Prostate gland (tissue), 2 donors: ENCODE results near the gene SEZ6L.

Experiments used
- POLR2A ChIP-seq: fragments of 450-650 bp; IDR thresholded peaks from one replicate; pipeline ENCODE4 v1.6.1; 2016; ENCODE audit warnings: antibody characterized with exemption, mild to moderate bottlenecking
- POLR2AphosphoS5 ChIP-seq: sonication (generic); formaldehyde crosslinking; IDR thresholded peaks from one replicate; pipeline ENCODE4 v1.6.1; 2017; ENCODE audit warnings: antibody characterized with exemption
- TF ChIP-seq, protein P1 (sequence below), 4 experiments: fragments of 200-600 bp in 2 of 4; fragments of 450-650 bp in 2 of 4; sonication (generic) in 2 of 4; IDR thresholded peaks; 1 replicate in 3 of 4; 2 replicates in 1 of 4; pipeline ENCODE4 v1.5.1; 2016 to 2019; ENCODE audit warnings: antibody characterized with exemption in 4 of 4, mild to moderate bottlenecking in 2 of 4, moderate library complexity in 2 of 4

DNA sequence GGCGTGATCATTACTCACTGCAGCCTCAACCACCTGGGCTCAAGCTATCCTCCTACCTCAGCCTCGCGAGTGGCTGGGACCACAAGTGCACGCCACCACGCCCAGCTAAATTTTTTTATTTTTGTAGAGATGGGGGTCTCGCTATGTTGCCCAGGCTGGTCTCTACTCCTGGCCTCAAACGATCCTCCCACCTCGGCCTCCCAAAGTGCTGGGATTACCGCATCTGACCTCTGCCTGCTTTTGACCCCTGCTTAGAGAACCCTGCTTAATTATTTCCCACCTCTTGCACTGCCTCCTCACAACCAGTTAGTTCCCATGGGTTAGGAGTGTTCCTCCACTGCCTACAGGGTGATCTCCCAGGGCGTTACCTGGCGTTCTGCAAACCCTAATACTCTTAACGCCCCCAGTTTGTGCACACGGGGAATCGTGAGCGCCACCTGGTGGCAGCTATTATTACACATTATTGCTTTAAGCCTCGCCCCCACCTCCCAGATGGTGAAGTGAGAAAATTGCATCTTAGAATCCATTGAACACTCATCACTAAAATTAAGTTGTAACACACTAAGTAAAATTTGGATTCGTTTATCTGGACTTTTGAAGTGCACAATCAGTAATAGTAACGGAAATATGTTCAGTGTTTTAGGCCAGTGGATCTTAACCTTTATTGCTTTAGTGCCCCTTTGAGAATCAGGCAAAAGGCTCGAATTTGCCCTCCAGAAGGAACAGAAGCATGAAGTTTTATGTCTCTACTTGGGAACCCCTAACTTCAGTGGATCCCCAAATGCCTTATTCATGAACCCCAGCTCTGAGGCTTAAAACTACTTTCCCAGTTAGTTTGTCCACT, 198.4 kb downstream of the SEZ6L start:
- TF ChIP-seq, protein P1, sequence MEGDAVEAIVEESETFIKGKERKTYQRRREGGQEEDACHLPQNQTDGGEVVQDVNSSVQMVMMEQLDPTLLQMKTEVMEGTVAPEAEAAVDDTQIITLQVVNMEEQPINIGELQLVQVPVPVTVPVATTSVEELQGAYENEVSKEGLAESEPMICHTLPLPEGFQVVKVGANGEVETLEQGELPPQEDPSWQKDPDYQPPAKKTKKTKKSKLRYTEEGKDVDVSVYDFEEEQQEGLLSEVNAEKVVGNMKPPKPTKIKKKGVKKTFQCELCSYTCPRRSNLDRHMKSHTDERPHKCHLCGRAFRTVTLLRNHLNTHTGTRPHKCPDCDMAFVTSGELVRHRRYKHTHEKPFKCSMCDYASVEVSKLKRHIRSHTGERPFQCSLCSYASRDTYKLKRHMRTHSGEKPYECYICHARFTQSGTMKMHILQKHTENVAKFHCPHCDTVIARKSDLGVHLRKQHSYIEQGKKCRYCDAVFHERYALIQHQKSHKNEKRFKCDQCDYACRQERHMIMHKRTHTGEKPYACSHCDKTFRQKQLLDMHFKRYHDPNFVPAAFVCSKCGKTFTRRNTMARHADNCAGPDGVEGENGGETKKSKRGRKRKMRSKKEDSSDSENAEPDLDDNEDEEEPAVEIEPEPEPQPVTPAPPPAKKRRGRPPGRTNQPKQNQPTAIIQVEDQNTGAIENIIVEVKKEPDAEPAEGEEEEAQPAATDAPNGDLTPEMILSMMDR (IDR thresholded peaks at IDR 0.05), result peak; percentile 48 to 72 (median 56)
- TF ChIP-seq POLR2A (no peak), POLR2AphosphoS5 (no peak)
